ENCODE results near the gene NRM.

NRM gene

GRCh38 chr6:30707281-30707850 is 16.6 kb upstream of the NRM start (continued):
- TF ChIP-seq PRDM10 (tag by site-specific recombination; IDR thresholded peaks at IDR 0.05) (no peak), SCRT2 (tag by site-specific recombination; IDR thresholded peaks at IDR 0.05) (peak; percentile 40; the same call in 1 of the 2 replicates), ZNF391 (tag by site-specific recombination; IDR thresholded peaks at IDR 0.05; ENCODE audit: borderline replicate concordance, low read depth) (no peak), ZBTB20 (tag by site-specific recombination; IDR thresholded peaks at IDR 0.05) (no peak), ZSCAN18 (tag by site-specific recombination; IDR thresholded peaks at IDR 0.05) (no peak), SALL2 (tag by site-specific recombination; IDR thresholded peaks at IDR 0.05; ENCODE audit: borderline replicate concordance) (no peak), IKZF3 (tag by site-specific recombination; IDR thresholded peaks at IDR 0.05) (0 out of 2 replicates have a peak, but pooled peaks have one; percentile 18), ZNF488 (tag by site-specific recombination; IDR thresholded peaks at IDR 0.05) (no peak), ZNF768 (tag by site-specific recombination; IDR thresholded peaks at IDR 0.05) (no peak), ZIC2 (tag by site-specific recombination; IDR thresholded peaks at IDR 0.05) (peak; percentile 68), ZNF558 (tag by site-specific recombination; IDR thresholded peaks at IDR 0.05) (peak; percentile 46; the same call in 1 of the 2 replicates), ZNF133 (tag by site-specific recombination; IDR thresholded peaks at IDR 0.05) (no peak), ZNF600 (tag by site-specific recombination; IDR thresholded peaks at IDR 0.05) (peak; percentile 66; the same call in 1 of the 2 replicates), ZNF398 (tag by site-specific recombination; IDR thresholded peaks at IDR 0.05) (peak; percentile 26; the same call in 1 of the 2 replicates), ZBTB48 (tag by site-specific recombination; IDR thresholded peaks at IDR 0.05) (peak; percentile 42; the same call in 1 of the 2 replicates), TRIM28 (IDR thresholded peaks at IDR 0.05; ENCODE audit: borderline replicate concordance, low read length) (0 out of 2 replicates have a peak, but pooled peaks have one; percentile 26), ZNF513 (tag by site-specific recombination; IDR thresholded peaks at IDR 0.05) (no peak), ZNF335 (tag by site-specific recombination; conservative IDR thresholded peaks at IDR 0.05) (0 out of 2 replicates have a peak, but pooled peaks have one; percentile 33), PATZ1 (tag by site-specific recombination; IDR thresholded peaks at IDR 0.05) (peak; percentile 43), MEIS1 (CRISPR knock-in tag; IDR thresholded peaks at IDR 0.05; ENCODE audit: borderline replicate concordance) (no peak), HOXD13 (CRISPR knock-in tag; IDR thresholded peaks at IDR 0.05; ENCODE audit: borderline replicate concordance) (no peak), ZNF548 (tag by site-specific recombination; IDR thresholded peaks at IDR 0.05) (no peak), PBX3 (CRISPR knock-in tag; IDR thresholded peaks at IDR 0.05) (no peak), INSM2 (tag by site-specific recombination; IDR thresholded peaks at IDR 0.05) (no peak), ZNF175 (tag by site-specific recombination; IDR thresholded peaks at IDR 0.05) (no peak)
